H1 (cell line): ENCODE results near the gene DDX21. TPM values are rescaled to one million over a fixed set of nuclear protein-coding genes. Genes with fewer than 3 reads are reported as not detected.

Experiments used
- CTCF ChIA-PET: fragments of 300-600 bp; sonication (Branson Sonifier 250); formaldehyde crosslinking; loops from one replicate; lab custom pipeline; 2021; ENCODE audit not compliant: partially characterized antibody; lab: Charles Lee
- POLR2A ChIA-PET: fragments of 300-600 bp; sonication (Branson Sonifier 250); formaldehyde crosslinking; loops from one replicate; lab custom pipeline; 2021; ENCODE audit warnings: inconsistent platforms; ENCODE audit not compliant: partially characterized antibody; lab: Charles Lee
- DNase-seq, 2 experiments: peaks; one replicate each; pipeline versions ENCODE4 v3.0.0 to v3.0.0-alpha.2; 2010 to 2022; ENCODE audit warnings: low spot score in 2 of 2, low read depth in 1 of 2, mixed read lengths in 1 of 2
- FAIRE-seq: peaks from 2 replicates; lab custom pipeline; 2011; peaks lifted over from hg19 to GRCh38; lab: Jason Lieb, UNC
- H2AFZ ChIP-seq: 2 replicates; pipeline ENCODE4 v1.8.1; 2012; ENCODE audit warnings: low read length, inconsistent platforms
- H2AK5ac ChIP-seq: 2 replicates; pipeline ENCODE4 v1.6.1; 2013; ENCODE audit warnings: low read depth, low read length
- H2BK120ac ChIP-seq: replicated peaks from 2 replicates; pipeline ENCODE3; 2013; ENCODE audit warnings: low read depth, low read length, inconsistent platforms
- H2BK12ac ChIP-seq: 2 replicates; pipeline ENCODE4 v1.6.1; 2013; ENCODE audit warnings: low read depth, low read length
- H2BK15ac ChIP-seq: 2 replicates; pipeline ENCODE4 v1.6.1; 2013; ENCODE audit warnings: low read length
- H2BK20ac ChIP-seq: 2 replicates; pipeline ENCODE4 v1.6.1; 2013; ENCODE audit warnings: low read length
- H2BK5ac ChIP-seq: 2 replicates; pipeline ENCODE4 v1.6.1; 2013; ENCODE audit warnings: low read depth, low read length
- H3K14ac ChIP-seq: 2 replicates; pipeline ENCODE4 v1.6.1; 2013; ENCODE audit warnings: inconsistent platforms; ENCODE audit not compliant: insufficient read length
- H3K18ac ChIP-seq: 2 replicates; pipeline ENCODE4 v1.6.1; 2013; ENCODE audit warnings: low read length; ENCODE audit errors: extremely low read depth
- H3K23ac ChIP-seq: 2 replicates; pipeline ENCODE4 v1.6.1; 2013; ENCODE audit warnings: inconsistent platforms; ENCODE audit not compliant: insufficient read length
- H3K23me2 ChIP-seq: 2 replicates; pipeline ENCODE4 v1.6.1; 2013; ENCODE audit warnings: low read depth, low read length
- H3K27ac ChIP-seq: 2 replicates; pipeline ENCODE4 v1.6.1; 2011; ENCODE audit warnings: low read depth, low read length, inconsistent platforms
- H3K27me3 ChIP-seq, 4 experiments: replicated peaks in 1 of 4; 1 replicate in 1 of 4; 2 replicates in 3 of 4; pipeline versions ENCODE4 v1.6.1 to v1.8.1; 2011 to 2013; ENCODE audit warnings: low read length in 3 of 4, mild to moderate bottlenecking in 3 of 4, inconsistent platforms in 2 of 4, mixed read lengths in 2 of 4, moderate library complexity in 1 of 4; ENCODE audit not compliant: control insufficient read depth in 3 of 4, insufficient read depth in 3 of 4; ENCODE audit errors: extremely low read depth in 1 of 4
- H3K36me3 ChIP-seq, 4 experiments: 2 replicates each; pipeline versions ENCODE4 v1.6.1 to v1.8.1; 2011 to 2013; ENCODE audit warnings: mild to moderate bottlenecking in 4 of 4, low read length in 3 of 4, moderate library complexity in 2 of 4, control low read depth in 1 of 4, inconsistent platforms in 1 of 4; ENCODE audit not compliant: insufficient read depth in 4 of 4, control insufficient read depth in 2 of 4
- H3K4ac ChIP-seq: replicated peaks from 2 replicates; pipeline ENCODE3; 2013; ENCODE audit warnings: low read length, low read depth, mixed read lengths, inconsistent platforms; ENCODE audit not compliant: insufficient read length
- H3K4me1 ChIP-seq, 4 experiments: replicated peaks in 1 of 4; 1 replicate in 1 of 4; 2 replicates in 3 of 4; pipeline versions ENCODE4 v1.6.1 to v1.8.1; 2011 to 2013; ENCODE audit warnings: low read length in 3 of 4, inconsistent platforms in 2 of 4, mixed read lengths in 1 of 4; ENCODE audit not compliant: insufficient read depth in 4 of 4, control insufficient read depth in 3 of 4
- H3K4me2 ChIP-seq, 2 experiments: 2 replicates each; pipeline versions ENCODE4 v1.6.1 to v1.8.1; 2011 to 2013; ENCODE audit warnings: low read depth in 2 of 2, low read length in 2 of 2, control low read depth in 1 of 2, inconsistent platforms in 1 of 2, mild to moderate bottlenecking in 1 of 2; ENCODE audit not compliant: insufficient read depth in 1 of 2
- H3K4me3 ChIP-seq, 4 experiments: fragments of 200-600, 300-600 bp in 1 of 4; sonication (generic), shearing (Covaris generic), sonication (Bioruptor Twin) in 1 of 4; 2 replicates each; pipeline versions ENCODE4 v1.5.1 to v1.8.1; 2011 to 2016; ENCODE audit warnings: low read length in 4 of 4, low read depth in 3 of 4, control low read depth in 2 of 4, inconsistent platforms in 2 of 4, mild to moderate bottlenecking in 2 of 4, mixed read lengths in 1 of 4, moderate library complexity in 1 of 4; ENCODE audit not compliant: insufficient read depth in 2 of 4; ENCODE audit errors: extremely low read depth in 1 of 4
- H3K56ac ChIP-seq: replicated peaks from 2 replicates; pipeline ENCODE3; 2013; ENCODE audit warnings: low read depth, mild to moderate bottlenecking, mixed read lengths, low read length, inconsistent platforms; ENCODE audit not compliant: insufficient read length
- H3K79me1 ChIP-seq: 2 replicates; pipeline ENCODE4 v1.6.1; 2013; ENCODE audit warnings: low read depth, low read length, control low read depth
- H3K79me2 ChIP-seq, 2 experiments: 2 replicates each; pipeline versions ENCODE4 v1.6.1 to v1.8.1; 2012 to 2013; ENCODE audit warnings: low read length in 2 of 2, mild to moderate bottlenecking in 2 of 2, inconsistent platforms in 1 of 2; ENCODE audit not compliant: insufficient read depth in 2 of 2, control insufficient read depth in 1 of 2
- H3K9ac ChIP-seq, 4 experiments: replicated peaks in 1 of 4; 1 replicate in 1 of 4; 2 replicates in 3 of 4; pipeline versions ENCODE4 v1.6.1 to v1.8.1; 2011 to 2013; ENCODE audit warnings: low read depth in 3 of 4, low read length in 3 of 4, control low read depth in 2 of 4, mild to moderate bottlenecking in 2 of 4, moderate library complexity in 2 of 4, inconsistent platforms in 1 of 4; ENCODE audit errors: extremely low read depth in 1 of 4
- H3K9me3 ChIP-seq, 2 experiments: 2 replicates each; pipeline versions ENCODE4 v1.6.1 to v1.8.1; 2012 to 2013; ENCODE audit warnings: mild to moderate bottlenecking in 2 of 2, moderate library complexity in 2 of 2, control low read depth in 1 of 2, inconsistent platforms in 1 of 2, low read depth in 1 of 2, low read length in 1 of 2, mixed read lengths in 1 of 2; ENCODE audit not compliant: insufficient read depth in 2 of 2
- H4K20me1 ChIP-seq, 2 experiments: replicated peaks in 1 of 2; 2 replicates each; pipeline versions ENCODE3 to v1.8.1; 2011 to 2013; ENCODE audit warnings: inconsistent platforms in 2 of 2, low read length in 2 of 2, mild to moderate bottlenecking in 1 of 2; ENCODE audit not compliant: insufficient read depth in 2 of 2, control insufficient read depth in 1 of 2
- H4K5ac ChIP-seq: 2 replicates; pipeline ENCODE4 v1.6.1; 2013; ENCODE audit warnings: low read length, low read depth, mixed read lengths, inconsistent platforms; ENCODE audit not compliant: insufficient read length
- H4K8ac ChIP-seq: 2 replicates; pipeline ENCODE4 v1.8.0; 2013; ENCODE audit warnings: mild to moderate bottlenecking, moderate library complexity, low read length, inconsistent platforms; ENCODE audit not compliant: insufficient read depth; ENCODE audit errors: extremely low read depth
- H4K91ac ChIP-seq: replicated peaks from 2 replicates; pipeline ENCODE3; 2013; ENCODE audit warnings: low read length, mixed read lengths, inconsistent platforms; ENCODE audit not compliant: insufficient read length
- BACH1 ChIP-seq: IDR thresholded peaks from 2 replicates; pipeline ENCODE4 v1.6.1; 2012; ENCODE audit warnings: low read length, improper control_type of control experiment
- BCL11A ChIP-seq, 2 experiments: IDR thresholded peaks; one replicate each; pipeline ENCODE4 v1.6.1; 2011; ENCODE audit warnings: low read depth in 2 of 2, low read length in 2 of 2, mild to moderate bottlenecking in 2 of 2
- CTCF ChIP-seq, 3 experiments: IDR thresholded peaks; 1 replicate in 2 of 3; 2 replicates in 1 of 3; pipeline versions ENCODE4 v1.5.1 to v1.6.1; 2011; ENCODE audit warnings: low read length in 3 of 3, mild to moderate bottlenecking in 3 of 3, inconsistent platforms in 2 of 3, low read depth in 1 of 3, moderate library complexity in 1 of 3; ENCODE audit not compliant: insufficient read depth in 1 of 3; ENCODE audit errors: control extremely low read depth in 1 of 3
- E2F6 ChIP-seq: IDR thresholded peaks from 2 replicates; pipeline ENCODE4 v1.6.1; 2012; ENCODE audit warnings: inconsistent platforms
- FOSL1 ChIP-seq: IDR thresholded peaks from 2 replicates; pipeline ENCODE4 v1.6.1; 2011; ENCODE audit warnings: mild to moderate bottlenecking, low read depth, low read length, moderate library complexity; ENCODE audit not compliant: insufficient read depth
- RAD21 ChIP-seq, 2 experiments: IDR thresholded peaks in 1 of 2; conservative IDR thresholded peaks in 1 of 2; 2 replicates each; pipeline ENCODE4 v1.6.1; 2011; ENCODE audit warnings: low read depth in 2 of 2, low read length in 2 of 2, improper control_type of control experiment in 1 of 2, inconsistent platforms in 1 of 2, mild to moderate bottlenecking in 1 of 2, moderate library complexity in 1 of 2
- SUZ12 ChIP-seq: fragments of 200-600 bp; sonication (generic); IDR thresholded peaks from 2 replicates; pipeline ENCODE4 v1.6.1; 2012; ENCODE audit warnings: mild to moderate bottlenecking, inconsistent platforms, low read length, moderate library complexity, mixed read lengths
- WGBS, 2 experiments: shearing (Covaris generic) in 1 of 2; methylation state at CpG; one replicate each; pipeline versions ENCODE4 v1.1.6 to v1.1.7; 2013 to 2015; ENCODE audit warnings: low lambda C conversion rate in 2 of 2, mixed read lengths in 2 of 2, inconsistent platforms in 1 of 2, low coverage in 1 of 2, missing lambda C conversion rate in 1 of 2; ENCODE audit not compliant: insufficient replicate concordance in 2 of 2, insufficient coverage in 1 of 2, insufficient read length in 1 of 2; ENCODE audit errors: extremely low coverage in 1 of 2, missing lambda C conversion rate in 1 of 2; 5-methylcytosine and 5-hydroxymethylcytosine counted together
- polyA plus RNA-seq, 7 experiments: library from polyadenylated mRNA; depleted of rRNA in 3 of 7; stranded (reverse) in 5 of 7; unstranded in 2 of 7; fragments of >200 nt in 5 of 7; fragments of 200-250 nt in 2 of 7; gene quantifications; 1 replicate in 5 of 7; 2 replicates in 1 of 7; 4 replicates in 1 of 7; pipeline versions ENCODE4 v1.2.1 to v1.2.3, GENCODE V29; 2011 to 2013; ENCODE audit warnings: missing spikeins in 2 of 7, mixed read lengths in 2 of 7
- total RNA-seq: library from RNA; stranded (reverse); fragmentation: NEBNext Ultra II Directional; extraction: Animal tissue kit (Norgen Biotek cat#: 25700); gene quantifications from 2 replicates; pipeline ENCODE4 v1.2.1, GENCODE V29; 2021

DDX21 gene
- total and polyA plus RNA-seq, 2 of the 8 experiments (the other 6 are each of a cell fraction or from before 2014, with no cell fraction given), result 67.0 to 195 TPM

GRCh38 chr10:68992636-68993440 is 36.9 kb downstream of the DDX21 start:
- WGBS, 2 experiments, result 96% methylated on average over 2 of the region's 2 CpGs; no CpG with 5 or more reads in 1 of the 2 experiments
- H3K36me3 ChIP-seq, result no peaks in the 10 kb centered on the region; a peak in 2 of 8 replicates
- H3K23ac ChIP-seq, result no peak overlapping the region
- POLR2A ChIA-PET, result interaction anchor here (0.6 to 0.8 kb wide), 2 partner anchors 25 to 187 kb away, joined by 3 to 4 read pairs; partner anchors contain the start of gene SUPV3L1
- H3K4me1 ChIP-seq, result no peaks in the 10 kb centered on the region; a peak in 1 of 7 replicates
- no peaks in the 10 kb centered on the region for H4K20me1 ChIP-seq
- H3K18ac ChIP-seq, result no peak overlapping the region
- no peak overlapping the region for H3K4ac ChIP-seq
- H3K79me1 ChIP-seq, result peaks cover 7% of the 10 kb centered on the region
- DNase-seq (no peak), FAIRE-seq (no peak)
- H2BK5ac ChIP-seq, result no peak overlapping the region
- no peak overlapping the region for H3K27ac ChIP-seq
- no peak overlapping the region for H3K9ac ChIP-seq
- H3K4me2 ChIP-seq, result no peak overlapping the region; a peak in 1 of 4 replicates
- H3K23me2 ChIP-seq, result no peaks in the 10 kb centered on the region; the same call in 1 of the 2 replicates
- H2BK120ac ChIP-seq, result no peak overlapping the region
- H3K79me2 ChIP-seq, result peaks cover 13 to 79% of the 10 kb centered on the region in 2 experiments
- H3K56ac ChIP-seq, result no peak overlapping the region
- H3K9me3 ChIP-seq, result no peaks in the 10 kb centered on the region
- H2BK15ac ChIP-seq, result no peak overlapping the region
- H3K14ac ChIP-seq, result no peak overlapping the region
- H2BK20ac ChIP-seq, result no peak overlapping the region
- H2BK12ac ChIP-seq, result no peak overlapping the region
- H2AK5ac ChIP-seq, result no peak overlapping the region
- no peak overlapping the region for H2AFZ ChIP-seq
- H3K27me3 ChIP-seq, result no peaks in the 10 kb centered on the region
- no peak overlapping the region for H4K91ac ChIP-seq
- H3K4me3 ChIP-seq, result no peak overlapping the region
- CTCF ChIA-PET, result interaction anchor here (2.1 kb wide), 1 partner anchor 12 kb away, joined by 8 read pairs; no protein-coding TSS in a partner anchor
- H4K5ac ChIP-seq, result no peak overlapping the region
- no peak overlapping the region for H4K8ac ChIP-seq
- TF ChIP-seq BACH1, result no peak
- TF ChIP-seq FOSL1, result no peak
- TF ChIP-seq CTCF (IDR thresholded peaks at IDR 0.05; ENCODE audit: control extremely low read depth in 1 of 3, insufficient read depth in 1 of 3, low read depth in 1 of 3, low read length in 3 of 3), result no peak
- TF ChIP-seq BCL11A (IDR thresholded peaks at IDR 0.05; ENCODE audit: low read depth in 2 of 2, low read length in 2 of 2), result no peak
- TF ChIP-seq E2F6, result no peak
- no peak for TF ChIP-seq RAD21 (IDR thresholded peaks at IDR 0.05 in 1 of 2, conservative IDR thresholded peaks at IDR 0.05 in 1 of 2; ENCODE audit: low read depth in 2 of 2, low read length in 2 of 2)
- TF ChIP-seq SUZ12, result no peak
